AG10803 (cell line): ENCODE results near the gene ZBTB17.
A peak's percentile ranks its signal among the peaks of the same experiment; 100 is the strongest.
"Not testable (repeated sequence)": the region's sequence is repeated elsewhere in the genome, so short reads cannot be mapped to it uniquely, and the experiment has no call there.

ENCODE experiments used
- DNase-seq: peaks from one replicate; pipeline ENCODE4 v3.0.0; 2010; ENCODE audit warnings: low read depth
- H3K4me3 ChIP-seq: 2 replicates; pipeline ENCODE4 v1.5.1; 2011; ENCODE audit warnings: mild to moderate bottlenecking, low read length, control low read depth
- CTCF ChIP-seq: conservative IDR thresholded peaks from 2 replicates; pipeline ENCODE4 v1.5.1; 2011; ENCODE audit warnings: mild to moderate bottlenecking, low read length, control low read depth, inconsistent platforms

ZBTB17 gene

GRCh38 chr1:15915991-15916390, 59.9 kb downstream of the ZBTB17 start:
- DNase-seq = no peak
- H3K4me3 ChIP-seq = no peak overlapping the region
- TF ChIP-seq CTCF = no peak

- DNase-seq = not testable (repeated sequence)
Measured at GRCh38 chr1:15913607-15914006, 62.3 kb downstream of the ZBTB17 start.

GRCh38 chr1:15911927-15912326, 64.0 kb downstream of the ZBTB17 start:
- no peak overlapping the region for H3K4me3 ChIP-seq
- no peak for TF ChIP-seq CTCF
- no peak for DNase-seq

More at GRCh38 chr1:15913607-15914006, 62.3 kb downstream of the ZBTB17 start:
- not testable (repeated sequence) for H3K4me3 ChIP-seq

- TF ChIP-seq CTCF = no peak
- no peak overlapping the region for H3K4me3 ChIP-seq
- no peak for DNase-seq
Measured at GRCh38 chr1:15911141-15911540, 64.8 kb downstream of the ZBTB17 start.

GRCh38 chr1:15908597-15908996, 67.3 kb downstream of the ZBTB17 start:
- H3K4me3 ChIP-seq = no peak overlapping the region
- no peak for TF ChIP-seq CTCF
- DNase-seq = no peak

GRCh38 chr1:15902882-15903281, 73.0 kb downstream of the ZBTB17 start:
- H3K4me3 ChIP-seq = no peak overlapping the region
- peak; percentile 57 for DNase-seq
- TF ChIP-seq CTCF = no peak

- H3K4me3 ChIP-seq = no peak overlapping the region
- no peak for DNase-seq
- no peak for TF ChIP-seq CTCF
Measured at GRCh38 chr1:15900662-15901279, 75.1 kb downstream of the ZBTB17 start.

GRCh38 chr1:15899266-15899665, 76.6 kb downstream of the ZBTB17 start:
- TF ChIP-seq CTCF = no peak
- H3K4me3 ChIP-seq = no peak overlapping the region
- no peak for DNase-seq

GRCh38 chr1:15896841-15897610, 78.9 kb downstream of the ZBTB17 start:
- DNase-seq = not testable (repeated sequence)

More at GRCh38 chr1:15896841-15897610, 78.9 kb downstream of the ZBTB17 start:
- not testable (repeated sequence) for H3K4me3 ChIP-seq
